KOPT-K1 (cell line): ENCODE measurements around the gene TMEM222.

ENCODE experiments used
- H3K27ac ChIP-seq: fragments of 200-600 bp; sonication (generic); 2 replicates; pipeline ENCODE4 v1.5.1; 2016; ENCODE audit warnings: antibody characterized with exemption, mild to moderate bottlenecking, low read depth, low read length; ENCODE audit not compliant: poor library complexity, severe bottlenecking
- H3K36me3 ChIP-seq: fragments of 200-600 bp; sonication (generic); 2 replicates; pipeline ENCODE4 v1.5.1; 2017; ENCODE audit warnings: antibody characterized with exemption, mild to moderate bottlenecking, low read length, moderate library complexity; ENCODE audit not compliant: insufficient read depth
- H3K9me3 ChIP-seq: fragments of 200-600 bp; sonication (generic); 2 replicates; pipeline ENCODE4 v1.5.1; 2017; ENCODE audit warnings: antibody characterized with exemption, low read length, mild to moderate bottlenecking; ENCODE audit not compliant: insufficient read depth, poor library complexity, severe bottlenecking

Gene TMEM222

GRCh38 chr1:27367160-27367650, 45.2 kb downstream of the TMEM222 start:
- H3K27ac ChIP-seq = no peak overlapping the region
- H3K36me3 ChIP-seq = no peaks in the 10 kb centered on the region
- no peaks in the 10 kb centered on the region for H3K9me3 ChIP-seq

- no peaks in the 10 kb centered on the region for H3K36me3 ChIP-seq
- H3K27ac ChIP-seq = no peak overlapping the region
- no peaks in the 10 kb centered on the region for H3K9me3 ChIP-seq
Measured at GRCh38 chr1:27368869-27369582, 47.1 kb downstream of the TMEM222 start.

GRCh38 chr1:27372022-27372807, 50.3 kb downstream of the TMEM222 start:
- Histone ChIP-seq H3K9me3 (no peaks in the 10 kb centered on the region), H3K27ac (no peak overlapping the region), H3K36me3 (no peaks in the 10 kb centered on the region)

GRCh38 chr1:27372808-27373690, 51.1 kb downstream of the TMEM222 start:
- Histone ChIP-seq H3K36me3 (no peaks in the 10 kb centered on the region), H3K9me3 (no peaks in the 10 kb centered on the region), H3K27ac (no peak overlapping the region)

GRCh38 chr1:27374362-27375086, 52.6 kb downstream of the TMEM222 start, which contains the start of gene FCN3:
TSS of gene FCN3 (minus strand) at chr1:27374824. CDS start at chr1:27374818, 6 bp downstream.
- no peak within 1 kb of the TSS for H3K27ac ChIP-seq
- H3K36me3 ChIP-seq = no peaks in the 10 kb centered on the region
- H3K9me3 ChIP-seq = no peaks in the 10 kb centered on the region

- Histone ChIP-seq H3K36me3 (no peaks in the 10 kb centered on the region), H3K9me3 (no peaks in the 10 kb centered on the region), H3K27ac (no peak overlapping the region)
Measured at GRCh38 chr1:27377760-27378495, 56.0 kb downstream of the TMEM222 start.

GRCh38 chr1:27379564-27380122, 57.7 kb downstream of the TMEM222 start:
- H3K9me3 ChIP-seq = no peaks in the 10 kb centered on the region
- H3K36me3 ChIP-seq = no peaks in the 10 kb centered on the region
- H3K27ac ChIP-seq = no peak overlapping the region

GRCh38 chr1:27380224-27380623, 58.3 kb downstream of the TMEM222 start:
- Histone ChIP-seq H3K9me3 (no peaks in the 10 kb centered on the region), H3K36me3 (no peaks in the 10 kb centered on the region), H3K27ac (no peak overlapping the region)

GRCh38 chr1:27380766-27381733, 59.1 kb downstream of the TMEM222 start:
- H3K9me3 ChIP-seq = no peaks in the 10 kb centered on the region
- no peaks in the 10 kb centered on the region for H3K36me3 ChIP-seq
- H3K27ac ChIP-seq = no peak overlapping the region

- Histone ChIP-seq H3K36me3 (no peaks in the 10 kb centered on the region), H3K9me3 (no peaks in the 10 kb centered on the region), H3K27ac (no peak overlapping the region)
Measured at GRCh38 chr1:27381969-27382762, 60.2 kb downstream of the TMEM222 start.

- H3K9me3 ChIP-seq = no peaks in the 10 kb centered on the region
- H3K27ac ChIP-seq = no peak within 1 kb of the TSS
- no peaks in the 10 kb centered on the region for H3K36me3 ChIP-seq
Measured at GRCh38 chr1:27383039-27383605, 61.2 kb downstream of the TMEM222 start, which contains the start of gene CD164L2. TSS of gene CD164L2 (minus strand) at chr1:27383333. CDS start at chr1:27383239, 94 bp downstream.

GRCh38 chr1:27383661-27384060, 61.7 kb downstream of the TMEM222 start:
- H3K36me3 ChIP-seq = no peaks in the 10 kb centered on the region
- no peak overlapping the region for H3K27ac ChIP-seq
- H3K9me3 ChIP-seq = no peaks in the 10 kb centered on the region
